ENCODE measurements around the gene WDR17. TPM values are rescaled to one million over a fixed set of nuclear protein-coding genes. Genes with fewer than 3 reads are reported as not detected.
A peak's percentile ranks its signal among the peaks of the same experiment; 100 is the strongest.

Gene WDR17
- polyA plus RNA-seq, 4 donors = 0.45 to 1.1 TPM; not detected in 2

- WGBS, 3 donors = 67 to 75% (median 74%) methylated on average over 11 of the region's 11 CpGs
- Histone ChIP-seq H3K27me3 (ENCODE audit: control insufficient read depth in 3 of 3, insufficient read depth in 3 of 3, low read length in 3 of 3) (peaks cover 0 to 4% (median 0%) of the 10 kb centered on the region in 3 donors), H3K36me3 (ENCODE audit: control insufficient read depth in 3 of 3, insufficient read depth in 2 of 3, low read depth in 1 of 3, low read length in 3 of 3) (no peaks in the 10 kb centered on the region), H3K4me1 (ENCODE audit: control insufficient read depth in 3 of 3, insufficient read depth in 2 of 3, low read depth in 1 of 3, low read length in 2 of 3) (peaks cover 0 to 1% (median 0%) of the 10 kb centered on the region in 3 donors), H3K9me3 (ENCODE audit: control insufficient read depth in 2 of 2, insufficient read depth in 1 of 2, low read depth in 1 of 2, low read length in 1 of 2) (no peaks in the 10 kb centered on the region), H3K4me3 (ENCODE audit: low read depth in 1 of 3, low read length in 3 of 3) (no peak overlapping the region), H3K27ac (ENCODE audit: low read depth in 1 of 3, low read length in 2 of 3) (no peak overlapping the region)
- FAIRE-seq (no peak), DNase-seq (no peak)
Measured at GRCh38 chr4:176189891-176190795, 124.5 kb downstream of the WDR17 start.

- Histone ChIP-seq H3K36me3 (ENCODE audit: control insufficient read depth in 3 of 3, insufficient read depth in 2 of 3, low read depth in 1 of 3, low read length in 3 of 3) (no peaks in the 10 kb centered on the region), H3K27ac (ENCODE audit: low read depth in 1 of 3, low read length in 2 of 3) (no peak overlapping the region), H3K4me1 (ENCODE audit: control insufficient read depth in 3 of 3, insufficient read depth in 2 of 3, low read depth in 1 of 3, low read length in 2 of 3) (peaks cover 0 to 2% (median 0%) of the 10 kb centered on the region in 3 donors), H3K27me3 (ENCODE audit: control insufficient read depth in 3 of 3, insufficient read depth in 3 of 3, low read length in 3 of 3) (peaks cover 0 to 4% (median 0%) of the 10 kb centered on the region in 3 donors), H3K4me3 (ENCODE audit: low read depth in 1 of 3, low read length in 3 of 3) (no peak overlapping the region), H3K9me3 (ENCODE audit: control insufficient read depth in 2 of 2, insufficient read depth in 1 of 2, low read depth in 1 of 2, low read length in 1 of 2) (no peaks in the 10 kb centered on the region)
- FAIRE-seq = no peak
- no peak for DNase-seq
- 10 to 26% (median 15%) methylated on average over 1 of the region's 1 CpG for WGBS, 3 donors
Measured at GRCh38 chr4:176191974-176192373, 126.3 kb downstream of the WDR17 start.

GRCh38 chr4:176193126-176193525 is 127.5 kb downstream of the WDR17 start:
- Histone ChIP-seq H3K4me3 (ENCODE audit: low read depth in 1 of 3, low read length in 3 of 3) (no peak overlapping the region), H3K27me3 (ENCODE audit: control insufficient read depth in 3 of 3, insufficient read depth in 3 of 3, low read length in 3 of 3) (peaks cover 0 to 4% (median 2%) of the 10 kb centered on the region in 3 donors), H3K9me3 (ENCODE audit: control insufficient read depth in 2 of 2, insufficient read depth in 1 of 2, low read depth in 1 of 2, low read length in 1 of 2) (no peaks in the 10 kb centered on the region), H3K4me1 (ENCODE audit: control insufficient read depth in 3 of 3, insufficient read depth in 2 of 3, low read depth in 1 of 3, low read length in 2 of 3) (peaks cover 0 to 2% (median 0%) of the 10 kb centered on the region in 3 donors), H3K36me3 (ENCODE audit: control insufficient read depth in 3 of 3, insufficient read depth in 2 of 3, low read depth in 1 of 3, low read length in 3 of 3) (no peaks in the 10 kb centered on the region), H3K27ac (ENCODE audit: low read depth in 1 of 3, low read length in 2 of 3) (no peak overlapping the region)
- FAIRE-seq (peak; percentile 30), DNase-seq (peak in 1 of 2 donors; percentile 18)
- 10 to 26% (median 17%) methylated on average over 4 of the region's 4 CpGs for WGBS, 3 donors

- H3K9me3 ChIP-seq (ENCODE audit: control insufficient read depth in 2 of 2, insufficient read depth in 1 of 2, low read depth in 1 of 2, low read length in 1 of 2) = no peaks in the 10 kb centered on the region
- 44 to 64% (median 55%) methylated on average over 3 of the region's 3 CpGs for WGBS, 3 donors
- no peak for FAIRE-seq
- H3K4me1 ChIP-seq (ENCODE audit: control insufficient read depth in 3 of 3, insufficient read depth in 2 of 3, low read depth in 1 of 3, low read length in 2 of 3) = peaks cover 0 to 2% (median 0%) of the 10 kb centered on the region in 3 donors
- H3K27me3 ChIP-seq (ENCODE audit: control insufficient read depth in 3 of 3, insufficient read depth in 3 of 3, low read length in 3 of 3) = peaks cover 0 to 7% (median 3%) of the 10 kb centered on the region in 3 donors
- H3K4me3 ChIP-seq (ENCODE audit: low read depth in 1 of 3, low read length in 3 of 3) = no peak overlapping the region
- no peaks in the 10 kb centered on the region for H3K36me3 ChIP-seq (ENCODE audit: control insufficient read depth in 3 of 3, insufficient read depth in 2 of 3, low read depth in 1 of 3, low read length in 3 of 3)
- H3K27ac ChIP-seq (ENCODE audit: low read depth in 1 of 3, low read length in 2 of 3) = no peak overlapping the region
- peak in 1 of 2 donors; percentile 24 for DNase-seq
Measured at GRCh38 chr4:176193938-176194337, 128.3 kb downstream of the WDR17 start.

- Histone ChIP-seq H3K36me3 (ENCODE audit: control insufficient read depth in 3 of 3, insufficient read depth in 2 of 3, low read depth in 1 of 3, low read length in 3 of 3) (no peaks in the 10 kb centered on the region), H3K27me3 (ENCODE audit: control insufficient read depth in 3 of 3, insufficient read depth in 3 of 3, low read length in 3 of 3) (peaks cover 0 to 4% (median 3%) of the 10 kb centered on the region in 3 donors), H3K9me3 (ENCODE audit: control insufficient read depth in 2 of 2, insufficient read depth in 1 of 2, low read depth in 1 of 2, low read length in 1 of 2) (no peaks in the 10 kb centered on the region), H3K4me1 (ENCODE audit: control insufficient read depth in 3 of 3, insufficient read depth in 2 of 3, low read depth in 1 of 3, low read length in 2 of 3) (peaks cover 0 to 2% (median 0%) of the 10 kb centered on the region in 3 donors), H3K27ac (ENCODE audit: low read depth in 1 of 3, low read length in 2 of 3) (peak within 1 kb of the TSS in 2 of 3 donors; percentile 49 to 85), H3K4me3 (ENCODE audit: low read depth in 1 of 3, low read length in 3 of 3) (peak within 1 kb of the TSS; percentile 22 to 64 (median 46))
- FAIRE-seq (no peak), DNase-seq (peak; percentile 88 to 95)
- WGBS, 3 donors = 0 to 1% (median 1%) methylated on average over 40 to 45 of the region's 45 CpGs
Measured at GRCh38 chr4:176195184-176195978, 129.7 kb downstream of the WDR17 start, which contains the start of gene SPATA4. Gene SPATA4, minus strand, starts transcription at chr4:176195585. Its CDS starts 23 bp downstream, at chr4:176195562.

- no peaks in the 10 kb centered on the region for H3K36me3 ChIP-seq (ENCODE audit: control insufficient read depth in 3 of 3, insufficient read depth in 2 of 3, low read depth in 1 of 3, low read length in 3 of 3)
- H3K9me3 ChIP-seq (ENCODE audit: control insufficient read depth in 2 of 2, insufficient read depth in 1 of 2, low read depth in 1 of 2, low read length in 1 of 2) = no peaks in the 10 kb centered on the region
- no peak overlapping the region for H3K27ac ChIP-seq (ENCODE audit: low read depth in 1 of 3, low read length in 2 of 3)
- DNase-seq (peak in 1 of 2 donors; percentile 22), FAIRE-seq (no peak)
- peaks cover 0 to 4% (median 3%) of the 10 kb centered on the region in 3 donors for H3K27me3 ChIP-seq (ENCODE audit: control insufficient read depth in 3 of 3, insufficient read depth in 3 of 3, low read length in 3 of 3)
- peaks cover 0 to 2% (median 0%) of the 10 kb centered on the region in 3 donors for H3K4me1 ChIP-seq (ENCODE audit: control insufficient read depth in 3 of 3, insufficient read depth in 2 of 3, low read depth in 1 of 3, low read length in 2 of 3)
- WGBS, 3 donors = 25 to 70% (median 52%) methylated on average over 8 of the region's 8 CpGs
- no peak overlapping the region for H3K4me3 ChIP-seq (ENCODE audit: low read depth in 1 of 3, low read length in 3 of 3)
Measured at GRCh38 chr4:176198316-176198903, 132.8 kb downstream of the WDR17 start.

GRCh38 chr4:176205299-176205698 is 139.7 kb downstream of the WDR17 start:
- 48 to 57% (median 54%) methylated on average over 4 of the region's 4 CpGs for WGBS, 3 donors
- FAIRE-seq (no peak), DNase-seq (no peak)
- H3K4me3 ChIP-seq (ENCODE audit: low read depth in 1 of 3, low read length in 3 of 3) = no peak overlapping the region
- H3K36me3 ChIP-seq (ENCODE audit: control insufficient read depth in 3 of 3, insufficient read depth in 2 of 3, low read depth in 1 of 3, low read length in 3 of 3) = no peaks in the 10 kb centered on the region
- no peaks in the 10 kb centered on the region for H3K4me1 ChIP-seq (ENCODE audit: control insufficient read depth in 3 of 3, insufficient read depth in 2 of 3, low read depth in 1 of 3, low read length in 2 of 3)
- no peak overlapping the region for H3K27ac ChIP-seq (ENCODE audit: low read depth in 1 of 3, low read length in 2 of 3)
- H3K9me3 ChIP-seq (ENCODE audit: control insufficient read depth in 2 of 2, insufficient read depth in 1 of 2, low read depth in 1 of 2, low read length in 1 of 2) = no peaks in the 10 kb centered on the region
- peaks cover 0 to 6% (median 6%) of the 10 kb centered on the region in 3 donors for H3K27me3 ChIP-seq (ENCODE audit: control insufficient read depth in 3 of 3, insufficient read depth in 3 of 3, low read length in 3 of 3)

GRCh38 chr4:176207839-176208238 is 142.2 kb downstream of the WDR17 start:
- DNase-seq (peak; percentile 17 to 72), FAIRE-seq (no peak)
- H3K4me3 ChIP-seq (ENCODE audit: low read depth in 1 of 3, low read length in 3 of 3) = no peak overlapping the region
- no peaks in the 10 kb centered on the region for H3K36me3 ChIP-seq (ENCODE audit: control insufficient read depth in 3 of 3, insufficient read depth in 2 of 3, low read depth in 1 of 3, low read length in 3 of 3)
- H3K27me3 ChIP-seq (ENCODE audit: control insufficient read depth in 3 of 3, insufficient read depth in 3 of 3, low read length in 3 of 3) = peaks cover 0 to 6% (median 6%) of the 10 kb centered on the region in 3 donors
- no peaks in the 10 kb centered on the region for H3K4me1 ChIP-seq (ENCODE audit: control insufficient read depth in 3 of 3, insufficient read depth in 2 of 3, low read depth in 1 of 3, low read length in 2 of 3)
- 17 to 67% (median 45%) methylated on average over 5 of the region's 5 CpGs for WGBS, 3 donors
- H3K27ac ChIP-seq (ENCODE audit: low read depth in 1 of 3, low read length in 2 of 3) = no peak overlapping the region
- peaks cover 0 to 3% of the 10 kb centered on the region in 2 donors for H3K9me3 ChIP-seq (ENCODE audit: control insufficient read depth in 2 of 2, insufficient read depth in 1 of 2, low read depth in 1 of 2, low read length in 1 of 2)

All from small intestine (tissue), 7 donors.